HG03095 (cell line): ENCODE measurements around the gene LIPC.

Source experiments
- ATAC-seq: cut with Tn5 transposase; IDR thresholded peaks from one replicate; pipeline ENCODE4 v1.9.1; 2021; ENCODE audit warnings: moderate library complexity; ENCODE audit not compliant: unreplicated experiment

LIPC gene

GRCh38 chr15:58571491-58571890, 139.7 kb downstream of the LIPC start:
- ATAC-seq = no peak

- ATAC-seq = no peak
Measured at GRCh38 chr15:58572521-58572920, 140.7 kb downstream of the LIPC start.

- ATAC-seq = no peak
Measured at GRCh38 chr15:58573270-58573669, 141.5 kb downstream of the LIPC start.

- no peak for ATAC-seq
Measured at GRCh38 chr15:58574631-58575030, 142.8 kb downstream of the LIPC start.

GRCh38 chr15:58575045-58575786, 143.4 kb downstream of the LIPC start:
- no peak for ATAC-seq

- ATAC-seq = no peak
Measured at GRCh38 chr15:58576657-58577056, 144.9 kb downstream of the LIPC start.

- no peak for ATAC-seq
Measured at GRCh38 chr15:58582160-58582559, 150.4 kb downstream of the LIPC start.

- no peak for ATAC-seq
Measured at GRCh38 chr15:58583171-58583908, 151.5 kb downstream of the LIPC start.

GRCh38 chr15:58584789-58585461, 153.1 kb downstream of the LIPC start:
- ATAC-seq = no peak

- ATAC-seq = no peak
Measured at GRCh38 chr15:58585693-58586443, 154.1 kb downstream of the LIPC start.

GRCh38 chr15:58587486-58587885, 155.7 kb downstream of the LIPC start:
- ATAC-seq = no peak

GRCh38 chr15:58588096-58588495, 156.3 kb downstream of the LIPC start:
- ATAC-seq = no peak

GRCh38 chr15:58589047-58589446, 157.3 kb downstream of the LIPC start:
- no peak for ATAC-seq

GRCh38 chr15:58590236-58590635, 158.4 kb downstream of the LIPC start:
- ATAC-seq = no peak

- ATAC-seq = no peak
Measured at GRCh38 chr15:58590926-58591325, 159.1 kb downstream of the LIPC start.

- no peak for ATAC-seq
Measured at GRCh38 chr15:58593870-58594269, 162.1 kb downstream of the LIPC start.

GRCh38 chr15:58594898-58595297, 163.1 kb downstream of the LIPC start:
- no peak for ATAC-seq

- ATAC-seq = no peak
Measured at GRCh38 chr15:58595516-58596263, 163.9 kb downstream of the LIPC start.

GRCh38 chr15:58597943-58598828, 166.4 kb downstream of the LIPC start:
- ATAC-seq = no peak

- no peak for ATAC-seq
Measured at GRCh38 chr15:58598829-58599210, 167.0 kb downstream of the LIPC start.
